Stimulated activated CD4-positive, alpha-beta T cell treated with anti-CD3 and anti-CD28 coated beads, Interleukin-4, amount 100 ng/mL, for 24 hours (primary cell): Measurements from ENCODE around the gene NAA38.
A peak's percentile ranks its signal among the peaks of the same experiment; 100 is the strongest.

Source experiments
- DNase-seq: peaks from one replicate; pipeline ENCODE4 v3.0.0-alpha.2; 2020

Gene NAA38

DNA sequence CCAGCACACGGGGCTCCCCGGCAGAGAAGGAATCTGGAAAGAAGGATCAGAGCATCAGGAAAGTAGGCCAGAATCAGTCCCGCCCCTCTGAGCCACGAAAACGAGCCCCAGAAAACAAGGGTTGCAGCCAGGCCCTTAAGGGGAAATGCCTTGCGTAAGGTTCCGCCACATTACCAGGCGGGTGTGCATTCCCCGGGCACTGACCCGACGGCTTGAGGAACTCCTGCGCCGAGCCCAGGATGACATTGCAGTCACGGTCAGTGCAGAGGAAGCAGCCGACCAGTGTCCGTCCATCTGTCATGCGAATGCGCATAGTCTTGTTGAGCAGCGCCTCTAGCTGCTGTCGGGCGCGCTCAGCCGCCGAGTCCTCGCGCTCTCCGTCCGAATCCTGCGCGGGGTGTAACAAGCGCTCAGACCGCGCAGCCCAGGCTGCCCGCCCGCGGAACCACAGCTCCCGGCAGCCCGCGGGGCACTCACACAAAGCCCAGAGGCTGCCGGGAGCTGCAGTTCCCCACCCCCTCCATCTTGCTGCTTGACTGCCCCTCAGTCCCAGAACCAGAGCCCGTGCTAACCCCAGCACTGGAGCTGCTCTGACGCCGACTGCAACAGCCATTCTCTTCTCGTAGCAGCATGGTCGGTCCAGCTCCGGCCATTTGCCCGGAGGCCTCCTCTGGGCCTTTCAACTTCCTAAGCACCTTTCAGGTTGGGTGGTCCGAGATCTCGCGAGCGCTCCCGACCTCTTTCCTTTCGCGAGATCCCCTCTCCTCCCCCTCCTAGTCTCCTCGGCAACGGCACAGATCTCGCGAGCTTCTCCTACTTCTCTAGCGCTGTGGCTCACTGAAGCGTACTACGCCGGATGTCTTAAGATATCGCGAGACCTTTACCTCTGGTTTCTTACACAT lies at the start of gene NAA38:
Gene NAA38 (minus strand): TSS at position 749 of the 902 bp plus-strand sequence. CDS start 96 bp downstream, at position 653.
- peak; percentile 94 for DNase-seq

- DNase-seq, result no peak
Observed at GRCh38 chr17:7903154-7904103, 46.1 kb upstream of the NAA38 start.

GRCh38 chr17:7897773-7898172 lies 40.4 kb upstream of the NAA38 start:
- DNase-seq, result peak; percentile 25

DNA sequence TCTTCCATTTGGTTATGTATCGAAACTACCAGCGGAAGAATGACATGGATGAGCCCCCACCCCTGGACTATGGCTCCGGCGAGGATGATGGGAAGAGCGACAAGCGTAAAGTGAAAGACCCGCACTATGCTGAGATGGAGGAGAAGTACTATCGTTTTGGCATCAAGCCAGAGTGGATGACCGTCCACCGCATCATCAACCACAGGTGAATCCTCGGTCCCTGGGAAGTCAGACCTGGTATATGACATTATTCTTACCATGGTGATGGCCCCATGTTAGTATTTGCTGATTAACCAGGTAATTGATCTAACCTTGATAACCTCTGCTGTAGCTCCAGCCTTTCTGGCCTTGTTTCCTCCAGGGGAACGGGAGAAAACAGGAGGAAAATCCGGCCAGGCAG lies 39.7 kb upstream of the NAA38 start:
- no peak for DNase-seq

DNA sequence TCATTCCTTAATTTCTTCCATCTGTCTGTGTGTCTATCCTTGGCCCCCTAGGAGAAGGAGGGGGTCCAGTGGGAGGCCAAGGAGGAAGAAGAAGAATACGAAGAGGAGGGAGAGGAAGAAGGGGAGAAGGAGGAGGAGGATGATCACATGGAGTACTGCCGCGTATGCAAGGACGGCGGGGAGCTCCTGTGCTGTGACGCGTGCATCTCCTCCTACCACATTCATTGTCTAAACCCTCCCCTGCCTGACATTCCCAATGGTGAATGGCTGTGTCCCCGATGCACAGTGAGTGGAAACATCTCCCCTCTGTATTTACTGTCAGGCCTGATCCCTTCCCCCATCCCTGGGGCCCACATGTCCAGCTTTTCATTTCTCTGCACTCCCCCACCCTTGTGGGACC lies 37.5 kb upstream of the NAA38 start:
- no peak for DNase-seq

- no peak for DNase-seq
Observed at GRCh38 chr17:7894226-7894625, 36.9 kb upstream of the NAA38 start.

DNA sequence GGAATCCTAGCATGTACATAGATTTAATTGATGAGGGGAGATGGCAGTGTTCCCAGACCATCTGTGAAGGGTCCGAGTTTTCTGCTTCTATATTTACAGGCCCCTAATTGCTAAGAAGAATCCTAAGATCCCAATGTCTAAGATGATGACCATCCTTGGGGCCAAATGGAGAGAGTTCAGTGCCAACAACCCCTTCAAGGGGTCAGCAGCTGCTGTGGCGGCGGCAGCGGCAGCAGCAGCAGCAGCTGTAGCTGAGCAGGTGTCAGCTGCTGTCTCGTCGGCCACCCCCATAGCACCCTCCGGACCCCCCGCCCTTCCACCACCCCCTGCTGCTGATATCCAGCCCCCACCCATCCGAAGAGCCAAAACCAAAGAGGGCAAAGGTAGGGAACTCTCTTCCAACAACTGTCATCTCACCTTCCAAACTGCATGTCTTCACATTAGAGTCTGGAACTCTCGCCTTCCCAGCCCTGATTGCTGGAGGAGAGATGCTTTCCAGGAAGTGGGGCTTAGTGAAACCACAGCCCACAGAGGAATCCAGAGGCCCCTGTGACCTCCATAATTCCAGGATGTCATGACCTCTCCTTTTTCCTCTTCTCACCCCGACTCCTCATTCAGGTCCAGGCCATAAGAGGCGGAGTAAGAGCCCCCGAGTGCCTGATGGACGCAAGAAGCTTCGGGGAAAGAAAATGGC lies 36.0 kb upstream of the NAA38 start:
- DNase-seq, result no peak

GRCh38 chr17:7889166-7889955 lies 32.0 kb upstream of the NAA38 start:
- DNase-seq, result peak; percentile 35

DNA sequence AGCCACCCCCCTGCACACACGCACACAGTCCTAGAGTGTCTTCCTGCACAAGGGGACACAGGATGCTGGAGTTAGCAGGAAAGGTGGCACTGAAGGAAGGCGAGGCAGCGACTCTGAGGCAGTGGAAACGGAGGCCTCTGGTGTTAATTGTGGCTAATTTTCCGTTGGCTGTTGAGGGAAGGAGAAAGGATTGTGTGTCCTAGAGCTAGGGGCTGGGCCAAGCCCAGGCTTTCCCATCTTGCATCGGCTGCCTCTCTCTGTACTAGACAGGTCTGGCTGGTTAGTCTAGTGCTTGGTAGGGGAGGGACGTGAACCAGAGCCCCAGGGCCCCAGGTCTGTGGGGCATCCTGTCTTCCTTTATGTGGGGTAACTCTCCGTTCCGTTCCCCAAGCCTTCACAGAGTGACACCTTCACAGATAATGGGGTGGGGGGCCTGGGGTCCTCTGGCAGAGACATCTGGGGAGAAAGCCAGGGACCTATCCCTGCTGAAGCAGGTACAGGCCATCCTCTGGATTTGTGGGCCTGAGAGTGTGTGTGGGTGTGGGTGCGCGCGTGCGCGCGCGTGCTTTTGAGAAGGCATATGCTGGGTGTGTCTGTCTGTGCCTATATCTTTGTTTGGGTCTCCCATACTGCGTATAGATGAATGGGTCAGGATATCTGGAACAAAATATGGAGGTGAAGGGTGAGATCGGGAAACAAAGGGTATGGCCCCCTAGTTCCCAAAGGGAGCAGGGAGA lies 31.0 kb upstream of the NAA38 start, which contains the start of gene CHD3:
Gene CHD3 (plus strand): TSS at position 606 of the 737 bp plus-strand sequence. CDS start 212 bp downstream, outside the sequence.
- DNase-seq, result peak; percentile 61

GRCh38 chr17:7887482-7888183 lies 30.3 kb upstream of the NAA38 start:
- peak; percentile 92 for DNase-seq

DNA sequence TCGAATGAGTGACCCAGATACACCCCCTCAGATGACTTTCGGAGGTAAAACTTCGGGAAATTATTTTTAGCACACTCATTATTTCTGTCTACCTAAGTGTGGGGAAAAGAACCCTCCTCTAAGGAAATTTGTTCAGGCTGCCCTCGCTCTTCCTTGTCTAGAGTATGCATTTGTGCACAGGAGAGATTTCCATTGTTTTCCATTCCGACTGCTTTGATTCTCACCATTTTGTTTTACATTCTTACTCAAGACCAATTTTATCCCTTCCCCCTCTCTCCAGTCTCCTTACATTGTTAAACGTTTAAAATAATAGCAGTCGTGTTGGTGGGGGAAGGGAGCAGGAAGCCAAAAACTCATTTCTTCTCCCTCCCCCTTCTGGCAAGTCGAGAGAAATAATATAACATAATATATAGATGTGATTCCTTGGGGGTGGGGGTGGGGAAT lies 29.7 kb upstream of the NAA38 start:
- DNase-seq, result no peak

- DNase-seq, result peak; percentile 61
Observed at GRCh38 chr17:7886227-7887037, 29.1 kb upstream of the NAA38 start.

- DNase-seq, result peak; percentile 35
Observed at GRCh38 chr17:7885367-7886226, 28.2 kb upstream of the NAA38 start.

DNA sequence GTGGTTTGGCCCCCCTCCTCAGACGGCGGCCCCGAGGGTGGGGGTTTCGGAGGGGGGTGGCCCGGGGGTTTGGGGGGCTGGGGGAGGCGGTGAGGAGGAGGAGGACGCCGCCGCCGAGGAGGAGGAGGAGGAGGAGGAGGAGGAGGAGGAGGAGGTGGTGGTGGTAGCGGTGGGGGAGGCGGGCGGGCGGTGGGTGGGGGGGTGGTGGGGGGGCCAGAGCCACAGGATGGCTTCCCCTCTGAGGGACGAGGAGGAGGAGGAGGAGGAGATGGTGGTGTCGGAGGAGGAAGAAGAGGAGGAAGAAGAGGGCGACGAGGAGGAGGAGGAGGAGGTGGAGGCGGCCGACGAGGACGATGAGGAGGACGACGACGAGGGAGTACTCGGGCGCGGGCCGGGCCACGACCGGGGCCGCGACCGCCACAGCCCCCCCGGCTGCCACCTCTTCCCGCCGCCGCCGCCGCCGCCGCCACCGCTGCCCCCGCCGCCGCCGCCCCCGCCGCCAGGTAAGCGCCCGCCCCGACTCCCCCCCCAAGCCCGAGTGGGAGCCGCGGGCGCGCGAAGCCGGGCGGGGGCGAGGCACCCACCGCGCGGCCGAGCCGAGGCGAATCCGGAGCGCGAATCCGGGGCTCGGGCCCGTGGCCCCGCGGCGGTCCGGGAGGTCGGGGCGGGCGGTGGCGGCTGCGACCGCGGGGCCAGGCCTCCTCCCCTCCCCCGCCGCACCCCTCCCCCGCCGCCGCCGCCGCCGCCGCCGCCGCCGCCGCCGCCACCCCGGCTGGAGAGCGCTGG lies 27.4 kb upstream of the NAA38 start:
- peak; percentile 27 for DNase-seq

DNA sequence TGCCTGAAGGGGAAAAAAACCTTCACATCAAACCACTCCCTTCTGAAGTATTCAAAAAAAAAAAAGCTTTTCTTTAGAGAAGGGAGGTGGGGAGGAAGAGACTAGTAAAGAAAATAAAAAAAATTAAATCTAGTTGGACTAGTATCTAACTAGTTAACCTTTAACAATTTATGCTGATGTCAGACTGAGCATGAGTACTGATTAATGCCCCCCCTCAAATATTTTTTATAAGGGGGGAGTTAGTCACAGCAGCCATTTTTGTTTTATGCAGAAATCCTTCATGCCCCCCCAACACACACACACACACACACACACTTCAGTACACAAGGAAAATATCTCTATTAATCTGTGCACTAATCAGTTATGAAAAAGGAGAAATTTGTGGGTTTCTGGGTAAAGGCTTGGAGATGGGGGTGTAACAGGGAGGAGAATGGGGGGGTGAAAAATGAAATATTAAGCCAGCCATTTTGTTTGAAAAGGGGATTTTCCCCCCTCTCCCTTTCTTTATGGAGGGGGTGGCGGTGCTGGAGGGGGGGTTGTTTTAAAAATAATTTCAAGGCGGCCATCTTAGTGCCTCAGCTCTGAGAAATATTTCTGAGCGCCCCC lies 26.5 kb upstream of the NAA38 start:
- DNase-seq, result peak; percentile 42

DNA sequence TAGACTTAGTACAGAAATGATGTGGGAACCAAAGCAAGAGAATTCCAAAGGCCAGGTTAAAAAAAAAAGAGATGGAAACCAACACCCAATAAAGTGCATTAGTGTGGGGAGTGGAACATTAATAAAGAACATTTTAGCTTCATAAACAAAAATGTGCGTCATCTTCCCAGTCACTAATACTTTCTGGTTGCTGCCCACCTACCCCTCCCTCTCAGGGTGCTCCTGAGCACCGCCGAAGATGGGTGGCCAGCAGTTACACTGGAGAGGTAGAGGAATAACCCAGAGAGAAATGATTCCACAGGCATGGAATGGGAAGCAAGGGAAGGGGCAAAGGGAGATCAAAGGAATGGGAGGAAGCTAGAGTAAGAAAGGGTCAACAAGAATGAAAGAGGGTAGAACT lies 25.3 kb upstream of the NAA38 start:
- DNase-seq, result no peak

DNA sequence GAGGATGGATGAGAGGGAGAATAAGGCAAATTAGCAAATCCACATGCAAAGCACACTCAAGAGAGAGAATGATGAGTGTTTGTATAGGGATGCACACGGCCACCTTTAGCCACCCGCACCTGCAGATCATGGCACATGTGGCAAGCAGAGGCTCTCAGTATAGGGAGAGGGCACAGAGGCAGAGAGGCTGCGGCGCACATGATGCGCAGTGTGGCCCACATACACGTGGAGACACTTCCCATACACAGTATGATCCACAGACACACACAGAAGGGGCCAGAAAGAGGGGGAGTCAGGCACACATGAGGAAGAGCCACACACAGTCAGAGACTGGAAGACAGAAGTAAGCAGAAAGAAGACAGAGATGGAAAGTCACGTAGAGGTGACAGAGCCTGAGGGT lies 24.7 kb upstream of the NAA38 start:
- no peak for DNase-seq
